ENCODE measurements around the gene DCST2.

Gene DCST2

DNA sequence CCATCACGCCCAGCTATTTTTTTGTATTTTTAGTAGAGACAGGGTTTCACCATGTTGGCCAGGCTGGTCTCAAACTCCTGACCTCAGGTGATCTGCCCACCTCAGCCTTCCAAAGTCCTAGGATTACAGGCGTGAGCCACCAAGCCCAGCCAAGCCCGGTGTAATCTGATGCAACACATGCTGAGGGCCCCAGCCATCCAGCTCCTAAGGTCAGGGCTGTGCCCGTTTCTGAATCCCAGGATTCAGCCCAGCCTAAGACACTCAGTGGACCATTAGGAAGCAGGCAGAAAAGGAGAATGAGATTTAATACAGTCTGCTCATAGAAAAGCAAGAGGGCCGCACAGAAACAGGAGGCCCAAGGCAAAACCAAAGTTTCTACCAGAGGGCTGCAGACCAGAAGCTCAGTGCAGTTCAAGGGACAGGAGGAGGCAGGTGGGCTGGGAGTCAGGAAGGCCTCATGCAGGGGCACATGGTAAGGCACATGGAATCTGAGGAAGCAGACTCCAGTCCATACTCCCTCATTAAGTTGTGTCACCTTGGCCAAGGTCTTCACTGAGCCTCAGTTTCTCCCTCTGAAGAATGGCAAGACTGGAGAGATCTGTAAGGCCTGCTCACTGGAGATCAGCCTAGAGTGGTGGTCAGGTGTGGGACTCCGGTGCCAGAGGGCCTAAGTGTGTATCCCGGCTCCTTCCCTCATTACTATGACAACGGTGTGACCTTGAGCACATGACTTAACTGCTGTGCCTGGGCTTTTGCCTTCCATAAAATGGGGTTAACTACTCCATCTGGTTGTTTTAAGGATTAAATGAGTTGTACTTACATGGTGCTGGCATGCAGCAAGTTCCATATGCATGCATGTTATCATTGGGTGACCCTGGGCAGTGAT lies 15.1 kb upstream of the DCST2 start:
- DNase-seq = no peak

DNA sequence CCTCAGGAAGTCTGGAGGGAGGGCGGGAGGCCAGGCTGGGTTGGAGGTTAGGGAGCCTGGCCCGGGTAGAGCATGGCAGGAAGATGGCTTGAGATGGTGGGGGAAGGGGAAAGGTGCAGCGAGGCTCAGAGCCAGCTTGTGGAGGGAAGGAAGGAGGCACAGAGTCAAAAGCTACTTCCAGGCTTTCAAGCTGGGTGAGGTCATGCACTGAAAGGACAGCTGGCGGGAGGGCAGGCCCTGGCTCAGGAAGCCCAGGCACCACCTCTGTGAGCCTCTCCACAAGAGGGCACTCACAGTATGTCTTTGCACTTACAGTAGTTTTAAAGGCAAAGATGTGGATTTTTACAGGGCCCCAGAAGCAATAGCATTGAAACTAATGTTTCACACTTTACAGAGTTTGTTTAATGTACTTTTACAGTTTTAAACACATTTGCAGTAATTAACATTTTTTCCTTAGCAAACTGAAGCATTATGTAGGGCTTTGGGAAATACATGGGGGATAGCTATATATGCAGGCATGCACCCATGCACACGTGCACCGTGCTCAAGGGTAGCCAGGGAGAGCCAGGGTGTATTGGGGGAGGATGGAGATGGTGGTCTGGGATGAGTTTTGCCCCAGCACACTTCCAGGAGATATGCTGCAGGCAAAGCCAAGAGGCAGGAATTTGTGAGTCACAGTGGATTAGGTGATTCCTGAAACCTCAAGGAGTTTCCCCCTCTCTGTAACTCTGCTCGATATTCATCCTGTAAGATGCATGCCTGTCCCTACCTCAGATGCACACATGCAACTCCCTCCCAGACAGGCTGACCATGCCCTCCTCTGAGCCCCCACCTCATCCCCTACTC lies 11.5 kb upstream of the DCST2 start:
- peak; percentile 60 to 64 for DNase-seq

DNA sequence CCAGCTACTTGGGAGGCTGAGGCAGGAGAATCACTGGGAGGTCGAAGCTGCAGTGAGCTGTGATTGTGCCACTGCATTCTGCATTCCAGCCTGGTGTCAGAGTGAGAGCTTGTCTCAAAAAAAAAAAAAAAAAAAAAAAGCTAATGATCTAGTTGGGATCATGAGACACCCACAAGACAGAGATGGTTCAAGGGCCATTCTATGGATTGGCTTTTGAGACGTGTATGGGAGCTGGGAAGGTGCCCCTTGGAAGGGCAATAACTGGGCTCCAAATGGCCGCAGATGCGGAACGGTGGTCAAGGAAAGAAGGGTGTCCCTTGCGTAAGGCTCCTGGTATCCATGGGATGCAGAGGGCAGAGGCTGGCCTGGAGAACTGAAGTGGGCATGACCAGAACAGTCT lies 10.8 kb upstream of the DCST2 start:
- DNase-seq = no peak

DNA sequence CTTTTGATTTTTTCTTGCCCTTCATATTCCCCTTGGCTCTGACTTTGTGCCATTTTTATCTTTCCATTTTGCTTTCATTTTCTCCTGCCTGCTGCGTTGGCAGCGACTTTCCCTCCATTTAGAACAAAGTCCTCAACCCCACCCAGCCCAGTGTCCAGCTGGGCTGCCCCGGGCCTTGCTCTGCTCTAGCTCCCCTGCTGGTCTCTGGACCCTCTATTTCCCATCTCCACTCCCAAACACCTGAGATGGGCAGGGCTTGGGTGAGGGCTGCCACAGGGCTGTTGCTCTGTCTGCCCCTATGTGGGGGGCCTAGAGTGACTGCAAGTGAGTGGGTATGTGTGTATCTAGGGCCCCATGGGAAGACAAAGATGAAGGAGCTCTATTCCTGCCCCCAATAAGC lies 10.2 kb upstream of the DCST2 start:
- DNase-seq = no peak

DNA sequence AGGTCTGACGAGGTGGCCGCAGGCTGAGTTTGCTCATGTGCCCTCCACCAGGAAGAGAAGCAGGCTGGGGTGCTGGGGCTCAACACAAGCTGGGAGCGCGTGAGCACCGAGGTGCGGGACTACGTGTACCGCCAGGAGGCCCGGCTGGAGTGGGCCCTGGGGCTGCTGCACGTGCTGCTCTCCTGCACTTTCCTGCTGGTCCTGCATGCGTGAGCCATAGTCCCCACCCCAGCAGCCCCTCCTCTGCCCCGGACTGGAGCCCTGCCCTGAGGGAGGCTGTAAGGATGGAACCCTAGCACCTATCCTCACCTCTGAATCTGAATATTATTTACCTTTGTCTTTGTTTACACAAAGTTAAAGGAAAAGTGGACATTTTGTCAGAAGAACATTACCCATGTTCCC lies 9.7 kb upstream of the DCST2 start:
- no peak for DNase-seq

DNA sequence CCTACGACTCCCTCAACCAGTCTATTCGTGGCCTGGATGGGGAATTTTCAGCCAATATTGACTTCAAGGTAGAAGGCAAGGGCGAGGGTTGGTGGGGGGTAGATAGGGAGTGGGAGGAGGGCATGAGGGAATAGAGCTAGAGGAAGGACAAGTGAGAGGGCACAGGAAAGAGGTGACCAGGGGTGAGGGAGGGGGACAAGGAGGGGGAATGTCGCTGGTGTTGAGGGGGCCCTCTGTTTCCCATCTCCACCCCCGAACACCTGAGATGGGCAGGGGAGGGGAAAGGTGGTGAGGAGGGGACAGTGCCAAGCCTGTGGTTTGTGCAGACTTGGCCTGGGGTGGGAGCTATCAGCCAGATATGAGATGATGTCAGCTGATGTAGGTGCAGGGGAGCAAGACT lies 9.2 kb upstream of the DCST2 start:
- no peak for DNase-seq

DNA sequence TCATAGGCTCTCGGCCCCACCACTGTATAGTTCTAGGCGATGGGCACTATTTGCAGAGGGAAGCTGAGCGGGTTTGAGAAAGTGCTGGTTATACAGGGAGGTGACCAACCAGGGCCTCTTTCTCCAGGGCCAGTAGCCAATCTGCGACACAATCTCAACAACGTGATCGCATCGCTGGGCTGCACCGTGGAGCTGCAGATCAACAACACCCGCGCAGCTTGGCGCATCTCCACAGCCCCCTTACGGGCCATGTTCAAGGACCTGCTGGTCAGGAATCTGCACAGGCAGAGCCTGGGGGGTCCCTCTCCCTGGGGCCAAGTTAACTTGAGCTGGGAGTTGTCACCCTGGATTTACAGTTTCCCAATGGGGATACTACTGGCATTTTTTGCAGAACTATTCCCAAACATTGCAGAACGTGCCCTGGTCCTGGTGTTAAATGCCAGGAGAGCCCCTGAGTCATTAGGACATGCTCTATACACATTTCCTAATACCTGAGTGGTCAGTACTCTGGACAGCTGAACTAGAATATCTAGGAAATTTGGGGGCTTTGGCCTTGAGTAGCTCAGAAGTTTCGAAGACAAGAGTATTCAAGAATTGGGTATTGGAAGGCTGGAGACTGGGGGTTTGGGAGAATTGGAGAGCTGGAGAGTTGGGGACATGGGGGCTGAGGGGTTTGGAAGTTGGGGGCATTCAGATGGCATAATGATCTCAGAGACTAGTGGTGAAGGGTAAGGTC lies 6.9 kb upstream of the DCST2 start:
- DNase-seq = no peak

DNA sequence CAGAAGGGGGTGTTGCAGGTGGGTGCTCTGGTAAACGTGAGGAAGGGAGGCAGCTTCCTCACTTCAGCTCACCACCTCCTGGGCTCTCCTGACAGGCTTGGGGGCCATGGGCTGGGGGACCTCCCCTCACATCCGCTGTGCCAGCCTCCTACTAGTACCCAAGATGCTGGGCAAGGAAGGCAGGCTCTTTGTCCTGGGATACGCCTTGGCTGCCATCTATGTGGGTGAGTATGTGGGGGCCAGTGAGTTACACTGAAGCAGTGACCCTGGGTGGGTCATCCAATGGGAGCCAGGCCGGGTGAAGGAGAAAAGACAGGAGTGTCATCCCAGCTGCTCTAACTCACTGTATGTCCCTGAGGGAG lies 5.7 kb upstream of the DCST2 start:
- no peak for DNase-seq

DNA sequence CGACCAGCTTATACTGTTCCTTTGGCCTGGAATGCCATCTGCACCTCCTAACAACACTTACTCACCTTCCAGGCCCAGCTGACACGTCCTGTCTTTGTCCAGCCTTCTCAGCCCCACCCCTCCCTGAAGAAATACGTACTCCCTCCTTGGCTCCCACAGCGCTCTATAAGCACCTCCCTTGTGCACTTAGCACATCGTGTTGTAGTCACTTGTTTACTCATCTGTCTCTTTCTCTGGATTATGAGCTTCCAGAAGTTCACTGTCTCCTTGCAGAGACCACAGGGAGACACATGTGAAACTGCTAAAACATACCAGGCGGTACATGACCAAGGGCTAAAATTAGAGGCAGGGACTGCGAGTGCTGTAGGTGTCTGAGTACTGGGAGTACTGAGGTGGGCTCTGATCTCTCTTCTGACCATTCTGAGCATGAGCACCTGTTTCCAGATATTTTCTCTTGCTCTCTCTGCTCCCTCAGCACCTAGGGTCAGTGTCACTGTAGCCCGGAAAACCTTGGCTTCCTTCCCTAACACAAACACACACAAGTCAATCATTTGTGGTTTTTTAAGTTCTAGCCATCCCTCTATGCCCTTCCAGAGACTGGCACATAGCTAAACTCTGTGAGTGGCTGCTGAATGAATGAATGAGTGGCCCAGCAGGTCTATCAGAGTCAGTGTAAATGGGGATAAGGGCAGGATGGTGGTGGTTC lies 5.2 kb upstream of the DCST2 start:
- no peak for DNase-seq

DNA sequence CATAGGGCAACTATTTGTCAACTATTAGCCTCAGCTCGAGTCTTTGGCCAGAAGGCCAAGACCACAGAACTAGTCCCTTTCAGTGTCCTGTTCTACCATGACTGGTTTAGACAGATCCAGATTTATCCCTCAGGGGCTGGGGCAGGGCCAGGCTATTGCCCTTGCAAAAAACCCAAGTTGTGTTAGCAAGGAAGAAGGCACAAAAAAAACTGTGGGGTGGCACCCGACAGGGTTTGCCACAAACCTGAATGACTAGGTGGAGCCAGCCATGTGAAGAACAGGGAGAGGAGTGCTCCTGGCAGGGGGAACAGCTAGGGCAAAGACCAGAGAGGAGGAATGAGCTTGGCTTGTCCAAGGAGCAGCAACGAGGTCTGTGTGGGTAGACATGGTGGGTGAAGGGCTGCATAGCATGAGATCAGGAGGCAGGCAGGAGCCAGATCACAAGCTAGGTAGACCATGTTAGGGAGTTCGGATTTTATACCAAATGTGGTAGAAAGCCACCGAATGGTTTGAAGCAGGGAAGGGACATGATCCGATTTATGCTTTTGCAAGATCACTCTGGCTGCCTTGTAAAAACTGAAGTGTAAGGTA lies 4.4 kb upstream of the DCST2 start:
- DNase-seq = no peak

DNA sequence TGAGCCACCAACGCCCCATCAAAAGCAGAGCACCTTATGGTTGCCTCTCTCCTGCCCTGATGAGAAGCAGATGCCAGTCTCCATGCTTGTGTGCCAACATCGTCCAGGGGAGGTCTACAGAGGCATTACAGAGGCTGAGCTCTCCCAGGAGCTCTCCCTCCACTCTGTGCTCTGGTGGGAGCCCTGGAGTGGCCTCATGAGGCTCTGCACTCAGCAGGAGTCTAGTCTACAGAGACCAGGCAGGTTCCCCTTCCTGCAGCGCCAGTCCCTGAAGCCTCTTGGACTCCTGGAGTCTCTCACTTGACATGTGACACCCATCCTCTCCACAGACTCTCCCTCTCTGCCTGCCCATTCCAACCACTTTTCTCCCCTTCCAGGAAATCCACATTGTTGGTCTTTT lies 3.5 kb upstream of the DCST2 start:
- DNase-seq = no peak

DNA sequence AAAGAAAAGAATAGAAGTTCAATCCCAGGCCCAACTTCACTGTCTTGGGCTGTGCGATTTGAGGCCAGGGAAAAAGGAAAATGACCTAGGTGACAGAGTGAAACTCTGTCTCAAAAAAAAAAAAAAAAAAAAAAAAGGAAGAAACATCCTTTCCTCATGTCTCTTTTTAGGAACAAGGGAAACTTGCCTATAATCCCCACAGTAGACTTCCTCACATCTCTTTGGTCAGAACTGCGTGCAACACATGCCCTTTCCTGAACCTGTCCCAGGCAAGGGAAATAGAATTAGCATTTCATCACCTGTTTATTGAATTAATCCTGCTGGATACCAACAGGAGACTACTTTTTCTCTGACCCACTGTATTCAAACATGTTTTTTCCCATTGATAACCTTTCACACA lies 2.4 kb upstream of the DCST2 start:
- DNase-seq = no peak

DNA sequence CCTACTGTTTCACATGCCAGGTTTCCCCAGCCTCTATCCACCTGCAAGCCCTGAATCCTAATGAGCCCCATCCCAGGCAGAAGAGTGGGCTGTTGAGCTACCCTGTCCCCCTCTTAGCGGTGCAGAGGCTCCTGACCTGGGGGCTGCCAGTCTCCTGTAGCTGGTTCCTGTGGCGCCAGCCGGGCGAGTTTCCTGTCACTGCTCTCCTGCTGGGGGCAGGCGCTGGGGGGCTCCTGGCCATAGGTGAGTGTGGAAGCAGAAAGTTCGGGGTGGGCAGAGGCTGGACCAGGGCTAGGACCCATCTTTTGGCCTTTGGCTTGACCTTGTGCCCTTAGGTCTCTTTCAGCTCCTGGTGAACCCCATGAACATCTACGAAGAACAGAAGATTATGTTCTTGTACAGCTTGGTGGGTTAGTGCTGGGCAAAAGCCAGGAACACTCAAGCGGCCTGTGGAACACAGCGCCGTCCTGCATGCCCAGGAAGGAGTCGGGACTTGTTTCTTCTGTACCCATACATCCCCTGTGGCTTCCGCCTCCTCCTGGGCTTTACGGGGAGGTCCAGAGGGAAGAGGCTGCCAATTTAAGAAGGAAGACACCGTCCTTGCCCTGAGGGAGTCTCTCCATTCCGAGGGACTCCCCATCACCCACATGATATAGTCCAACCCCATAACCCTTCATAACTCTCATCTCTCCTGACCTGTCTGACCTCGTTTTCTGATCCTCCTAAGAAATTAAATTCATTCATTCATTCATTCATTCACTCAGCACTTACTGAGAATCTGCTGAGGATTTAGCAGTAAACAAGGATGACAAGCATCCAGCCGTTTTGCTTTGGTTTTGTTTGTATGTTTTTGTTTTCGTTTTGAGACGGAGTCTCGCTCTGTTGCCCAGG lies 982 bp upstream of the DCST2 start:
- DNase-seq = no peak

DNA sequence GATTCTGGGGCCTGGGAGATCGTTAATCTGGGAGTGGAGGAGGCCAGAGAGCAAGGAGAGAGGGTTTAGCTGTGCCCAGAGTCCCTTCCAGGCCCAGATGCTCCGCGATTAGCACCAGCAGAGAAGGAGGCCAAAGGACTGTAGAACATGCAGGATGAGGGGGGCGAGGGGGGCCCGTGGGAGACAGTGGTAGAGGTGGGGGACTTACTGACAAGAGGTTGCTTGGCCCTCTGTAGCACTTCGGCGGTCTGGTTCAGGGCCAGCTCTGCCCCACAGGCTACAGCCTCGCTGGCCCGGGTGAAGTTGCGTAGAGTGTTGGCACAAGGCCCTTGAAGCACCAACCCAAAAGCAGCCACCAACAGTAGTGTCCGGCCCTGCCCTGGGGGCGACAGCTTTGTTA lies 695 bp downstream of the DCST2 start:
- DNase-seq = no peak

DNA sequence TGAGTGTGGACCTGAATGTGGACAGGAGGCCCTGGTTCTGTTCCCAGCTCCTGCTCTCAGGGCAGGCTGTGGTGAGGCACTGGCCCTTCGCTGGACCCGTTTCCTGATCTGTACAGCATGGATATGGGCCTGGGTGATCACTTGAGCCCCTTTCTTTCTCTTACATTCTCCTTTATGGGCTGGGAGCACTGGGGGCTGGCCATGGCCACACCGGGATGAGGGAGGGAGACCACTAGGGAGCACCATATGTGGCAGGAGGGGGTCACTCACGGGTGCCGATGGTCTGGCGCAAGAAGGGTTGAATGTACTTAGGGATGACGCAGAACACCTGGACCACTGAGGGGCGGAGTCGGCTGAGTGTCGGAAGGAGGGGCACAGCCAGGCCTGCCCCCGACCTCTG lies 2.7 kb downstream of the DCST2 start:
- no peak for DNase-seq

DNA sequence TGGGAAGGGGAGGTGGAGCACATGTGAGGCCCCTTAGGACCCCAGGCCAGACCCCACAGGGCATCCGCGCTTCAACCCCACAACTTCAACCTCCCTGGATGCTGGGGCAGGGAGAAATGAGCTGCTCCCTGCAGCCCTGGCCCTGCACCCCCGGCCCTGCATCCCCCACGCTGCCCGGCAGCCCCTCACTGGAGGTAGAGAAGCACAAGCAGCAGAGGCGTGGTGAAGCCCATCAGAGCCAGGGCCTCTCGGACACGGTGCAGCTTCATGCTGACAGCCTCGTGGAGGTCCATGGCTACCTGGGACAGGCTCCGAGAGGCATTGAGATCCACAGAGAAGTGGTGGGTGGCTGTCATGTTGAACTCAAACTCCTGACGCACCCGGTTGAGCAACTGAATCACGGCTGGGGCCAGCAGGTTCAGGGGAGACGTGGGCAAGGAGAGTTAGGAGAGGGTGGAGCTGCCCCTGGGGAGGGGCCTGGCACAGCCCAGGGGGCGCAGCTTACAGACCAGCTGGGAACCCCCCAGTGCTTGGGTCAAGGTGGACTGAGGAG lies 3.3 kb downstream of the DCST2 start:
- DNase-seq = no peak

DNA sequence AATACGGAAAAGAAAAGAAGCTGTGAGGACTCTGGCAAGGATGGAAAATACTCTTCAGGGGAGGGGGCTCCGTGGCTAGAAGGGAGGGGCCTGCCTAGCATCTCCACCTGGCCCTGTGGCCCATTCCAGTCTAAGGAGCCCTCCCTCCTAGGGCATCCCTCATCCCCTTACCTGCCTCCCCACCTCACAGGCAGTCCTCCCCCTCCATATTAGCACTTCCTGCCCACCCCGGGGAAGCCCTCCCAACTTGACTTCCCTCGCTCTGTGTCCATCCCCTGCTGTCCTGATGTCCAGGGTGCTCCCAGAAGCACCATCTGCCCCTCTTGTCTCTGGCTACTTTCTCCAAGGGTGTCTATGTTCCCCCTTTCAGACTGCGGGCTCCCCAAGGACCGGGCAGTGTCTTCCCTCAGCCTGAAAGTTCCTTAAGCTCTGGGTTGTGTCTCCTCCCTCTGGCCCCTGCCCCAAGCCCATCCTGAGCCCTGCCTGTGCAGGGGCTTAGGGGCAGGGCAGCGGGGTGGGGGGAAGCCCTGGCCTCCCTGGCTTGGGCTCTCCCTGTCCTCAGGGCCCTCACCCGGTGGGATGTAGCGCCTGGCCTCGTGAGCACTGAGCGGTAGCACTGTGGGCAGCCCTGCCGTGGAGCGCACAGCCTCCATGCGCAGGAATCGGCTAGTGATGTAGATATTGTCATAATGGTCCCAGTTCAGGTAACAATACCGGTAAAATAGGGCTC lies 3.9 kb downstream of the DCST2 start:
- DNase-seq = no peak

DNA sequence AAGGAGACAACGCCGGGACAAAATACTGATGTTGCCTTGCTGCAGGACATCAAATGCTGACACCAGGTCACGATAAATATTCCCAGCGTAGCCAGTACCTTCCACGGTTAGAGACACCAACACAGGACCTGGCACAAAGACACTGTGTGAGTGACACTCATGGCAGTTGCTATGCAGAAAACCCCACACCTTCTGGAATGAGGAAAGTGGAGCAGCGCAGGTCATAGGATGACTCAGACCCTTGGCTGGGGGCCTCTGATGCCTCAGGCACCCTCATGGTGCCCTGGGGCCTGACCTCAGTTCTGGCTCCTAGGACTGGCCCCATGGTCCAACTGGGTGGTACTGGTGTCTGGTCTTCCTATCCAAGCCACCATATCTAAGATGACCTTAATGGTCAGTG lies 7.0 kb downstream of the DCST2 start:
- no peak for DNase-seq

DNA sequence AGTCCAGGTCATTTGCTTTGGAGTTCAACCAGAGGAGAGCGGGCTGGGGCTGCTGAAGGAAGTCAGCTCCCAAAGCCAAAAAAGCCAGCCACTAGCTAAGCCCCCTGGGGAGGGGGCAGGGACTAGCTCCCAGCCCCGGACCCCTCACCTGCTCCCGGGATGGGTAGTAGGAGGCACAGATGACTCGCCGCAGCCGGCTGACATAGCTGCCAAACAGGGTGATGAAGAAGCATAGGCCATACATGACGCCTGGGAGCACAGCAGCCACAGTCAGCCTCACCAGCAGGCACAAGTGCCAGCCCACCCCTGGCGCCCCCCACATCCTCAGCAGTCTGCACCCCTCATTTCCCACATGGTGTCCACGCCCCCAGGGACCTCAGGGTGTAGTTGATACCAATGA lies 7.4 kb downstream of the DCST2 start:
- DNase-seq = no peak

DNA sequence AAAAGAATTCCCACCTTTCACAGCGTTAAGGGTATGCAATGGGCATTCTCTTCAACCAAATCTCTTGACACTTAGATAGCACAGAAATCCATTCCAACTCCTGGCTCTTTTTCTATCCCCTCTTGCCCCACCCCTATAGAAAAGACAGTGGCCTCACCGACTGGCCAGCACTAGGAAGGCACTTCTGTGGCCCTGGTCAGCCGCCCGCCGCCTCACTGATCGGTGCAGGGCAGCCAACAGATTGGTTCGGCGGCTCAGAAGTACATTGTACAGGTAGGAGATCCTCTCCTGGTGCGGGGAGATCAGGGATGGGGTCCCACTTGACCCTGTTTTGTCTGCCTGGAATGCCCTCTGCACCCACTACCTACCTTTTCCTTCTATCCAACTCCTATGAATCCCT lies 9.3 kb downstream of the DCST2 start:
- no peak for DNase-seq
